Neural cell (in vitro differentiated cells): ENCODE measurements around the gene SELL. TPM values are rescaled to one million over a fixed set of nuclear protein-coding genes. Genes with fewer than 3 reads are reported as not detected.

Experiments
- H2AFZ ChIP-seq: fragments of 200-600, 300-800 bp; sonication (generic), shearing (Covaris generic); 2 replicates; pipeline ENCODE4 v1.6.0; 2014; ENCODE audit warnings: low read depth, mild to moderate bottlenecking, antibody characterized with exemption, low read length, moderate library complexity
- H3F3A ChIP-seq: fragments of 200-600 bp; shearing (Covaris generic); 2 replicates; pipeline ENCODE4 v1.6.1; 2016; ENCODE audit warnings: mild to moderate bottlenecking, moderate library complexity, mixed read lengths, antibody characterized with exemption, low read length; ENCODE audit not compliant: insufficient read depth, poor library complexity, severe bottlenecking
- H3K27ac ChIP-seq: fragments of 200-600, 300-800 bp; sonication (generic), shearing (Covaris generic); 2 replicates; pipeline ENCODE4 v1.5.1; 2014; ENCODE audit warnings: mild to moderate bottlenecking, low read length, moderate library complexity
- H3K27me3 ChIP-seq: fragments of 300-800, 200-600 bp; sonication (generic), shearing (Covaris generic); 2 replicates; pipeline ENCODE4 v1.6.0; 2014; ENCODE audit warnings: mild to moderate bottlenecking, low read depth, low read length, moderate library complexity; ENCODE audit not compliant: insufficient read depth
- H3K36me3 ChIP-seq: fragments of 300-800, 200-600 bp; sonication (generic), shearing (Covaris generic); 2 replicates; pipeline ENCODE4 v1.5.1; 2014; ENCODE audit warnings: mild to moderate bottlenecking, antibody characterized with exemption, low read length, moderate library complexity; ENCODE audit not compliant: insufficient read depth
- H3K4me2 ChIP-seq: fragments of 300-800, 200-600 bp; sonication (generic), shearing (Covaris generic); 2 replicates; pipeline ENCODE4 v1.6.0; 2014; ENCODE audit warnings: mild to moderate bottlenecking, low read length
- H3K4me3 ChIP-seq: fragments of 300-800, 200-600 bp; sonication (generic), shearing (Covaris generic); 2 replicates; pipeline ENCODE4 v1.5.1; 2014; ENCODE audit warnings: mild to moderate bottlenecking, low read length, moderate library complexity
- H3K79me2 ChIP-seq: fragments of 200-600 bp; shearing (Covaris generic); replicated peaks from 2 replicates; pipeline ENCODE4 v1.6.0; 2014; ENCODE audit warnings: mild to moderate bottlenecking, low read length, moderate library complexity; ENCODE audit not compliant: insufficient read depth
- H3K9ac ChIP-seq: fragments of 300-800, 200-600 bp; sonication (generic), shearing (Covaris generic); 2 replicates; pipeline ENCODE4 v1.6.1; 2016; ENCODE audit warnings: mild to moderate bottlenecking, low read length, mixed read lengths
- H3K9me2 ChIP-seq: fragments of 200-600 bp; shearing (Covaris generic); 2 replicates; pipeline ENCODE4 v1.6.1; 2016; ENCODE audit warnings: mild to moderate bottlenecking, low read length, mixed read lengths; ENCODE audit not compliant: insufficient read depth
- H3K9me3 ChIP-seq: fragments of 200-600, 300-800 bp; sonication (generic), shearing (Covaris generic); 2 replicates; pipeline ENCODE4 v1.6.1; 2016; ENCODE audit warnings: mild to moderate bottlenecking, mixed run types, low read length, moderate library complexity, mixed read lengths
- H4K20me1 ChIP-seq: fragments of 200-600 bp; shearing (Covaris generic); 2 replicates; pipeline ENCODE4 v1.6.1; 2016; ENCODE audit warnings: mild to moderate bottlenecking, mixed run types; ENCODE audit not compliant: insufficient read depth
- CTCF ChIP-seq: fragments of 450-650 bp; IDR thresholded peaks from 2 replicates; pipeline ENCODE4 v1.5.1; 2014; ENCODE audit warnings: antibody characterized with exemption, mild to moderate bottlenecking, moderate library complexity; ENCODE audit not compliant: poor library complexity, severe bottlenecking
- EP300 ChIP-seq: fragments of 450-650 bp; conservative IDR thresholded peaks from 2 replicates; pipeline ENCODE4 v1.6.1; 2014; ENCODE audit warnings: antibody characterized with exemption, mild to moderate bottlenecking, moderate library complexity; ENCODE audit not compliant: poor library complexity, severe bottlenecking
- EZH2 ChIP-seq: fragments of 200-600, 300-800 bp; shearing (Covaris generic), sonication (generic); IDR thresholded peaks from 2 replicates; pipeline ENCODE4 v1.6.1; 2014; ENCODE audit warnings: antibody characterized with exemption, low read length, borderline replicate concordance, mild to moderate bottlenecking; ENCODE audit not compliant: insufficient read depth, poor library complexity, severe bottlenecking
- MXI1 ChIP-seq: fragments of 450-650 bp; conservative IDR thresholded peaks from 2 replicates; pipeline ENCODE4 v1.6.1; 2014; ENCODE audit warnings: antibody characterized with exemption, mild to moderate bottlenecking; ENCODE audit not compliant: poor library complexity, severe bottlenecking
- POLR2AphosphoS5 ChIP-seq: IDR thresholded peaks from 2 replicates; pipeline ENCODE4 v1.6.1; 2012
- RAD21 ChIP-seq: fragments of 450-650 bp; conservative IDR thresholded peaks from 2 replicates; pipeline ENCODE4 v1.6.1; 2014; ENCODE audit warnings: antibody characterized with exemption, mild to moderate bottlenecking, moderate library complexity
- REST ChIP-seq: IDR thresholded peaks from 2 replicates; pipeline ENCODE4 v1.6.1; 2012; ENCODE audit warnings: borderline replicate concordance
- SMC3 ChIP-seq: fragments of 450-650 bp; conservative IDR thresholded peaks from 2 replicates; pipeline ENCODE4 v1.6.1; 2014; ENCODE audit warnings: antibody characterized with exemption, mild to moderate bottlenecking, moderate library complexity; ENCODE audit not compliant: poor library complexity
- TAF1 ChIP-seq: IDR thresholded peaks from 2 replicates; pipeline ENCODE4 v1.6.1; 2012; ENCODE audit warnings: low read depth
- polyA plus RNA-seq: library from polyadenylated mRNA; depleted of rRNA; stranded (reverse); fragments of >200 nt; gene quantifications from 2 replicates; pipeline ENCODE4 v1.2.3, GENCODE V29; 2014

The SELL gene
- polyA plus RNA-seq, 1 donor from 2014 or later = not detected

GRCh38 chr1:169648709-169649108 is 62.7 kb downstream of the SELL start:
- no peaks in the 10 kb centered on the region for H3K9me2 ChIP-seq
- H3K9ac ChIP-seq = no peak overlapping the region

GRCh38 chr1:169648187-169648586 is 63.2 kb downstream of the SELL start:
- Histone ChIP-seq H3K9ac (no peak overlapping the region), H3K27ac (no peak overlapping the region), H3K27me3 (no peaks in the 10 kb centered on the region), H4K20me1 (no peaks in the 10 kb centered on the region), H3K9me2 (no peaks in the 10 kb centered on the region), H3K9me3 (no peaks in the 10 kb centered on the region), H3K4me2 (no peak overlapping the region), H3K4me3 (no peak overlapping the region), H2AFZ (no peak overlapping the region), H3K36me3 (no peaks in the 10 kb centered on the region), H3K79me2 (no peaks in the 10 kb centered on the region), H3F3A (no peaks in the 10 kb centered on the region)
- TF ChIP-seq REST (no peak), RAD21 (no peak), EZH2 (no peak), CTCF (no peak), SMC3 (no peak), EP300 (no peak)

More at GRCh38 chr1:169648709-169649108, 62.7 kb downstream of the SELL start:
- Histone ChIP-seq H3K79me2 (no peaks in the 10 kb centered on the region), H3K4me2 (no peak overlapping the region), H3K9me3 (no peaks in the 10 kb centered on the region), H3K27ac (no peak overlapping the region), H3K36me3 (no peaks in the 10 kb centered on the region), H3K27me3 (no peaks in the 10 kb centered on the region), H3F3A (no peaks in the 10 kb centered on the region), H2AFZ (no peak overlapping the region), H3K4me3 (no peak overlapping the region), H4K20me1 (no peaks in the 10 kb centered on the region)
- no peak for TF ChIP-seq SMC3
- no peak for TF ChIP-seq POLR2AphosphoS5
- no peak for TF ChIP-seq MXI1
- TF ChIP-seq RAD21 = no peak
- TF ChIP-seq TAF1 = no peak
- TF ChIP-seq EP300 = no peak
- no peak for TF ChIP-seq REST
